H1 (cell line): ENCODE measurements around the gene PARD3. TPM values are rescaled to one million over a fixed set of nuclear protein-coding genes. Genes with fewer than 3 reads are reported as not detected.

Source experiments
- BCL11A ChIP-seq, 2 experiments: IDR thresholded peaks; one replicate each; pipeline ENCODE4 v1.6.1; 2011; ENCODE audit warnings: low read depth in 2 of 2, low read length in 2 of 2, mild to moderate bottlenecking in 2 of 2
- CHD7 ChIP-seq: fragments of 300-600 bp; sonication (generic); IDR thresholded peaks from 2 replicates; pipeline ENCODE4 v1.7.1; 2012; ENCODE audit warnings: low read length, moderate library complexity, mild to moderate bottlenecking, inconsistent platforms; ENCODE audit not compliant: insufficient replicate concordance
- polyA plus RNA-seq, 7 experiments: library from polyadenylated mRNA; depleted of rRNA in 3 of 7; stranded (reverse) in 5 of 7; unstranded in 2 of 7; fragments of >200 nt in 5 of 7; fragments of 200-250 nt in 2 of 7; gene quantifications; 1 replicate in 5 of 7; 2 replicates in 1 of 7; 4 replicates in 1 of 7; pipeline versions ENCODE4 v1.2.1 to v1.2.3, GENCODE V29; 2011 to 2013; ENCODE audit warnings: missing spikeins in 2 of 7, mixed read lengths in 2 of 7
- total RNA-seq: library from RNA; stranded (reverse); fragmentation: NEBNext Ultra II Directional; extraction: Animal tissue kit (Norgen Biotek cat#: 25700); gene quantifications from 2 replicates; pipeline ENCODE4 v1.2.1, GENCODE V29; 2021

Gene PARD3
- total and polyA plus RNA-seq, 2 of the 8 experiments (the other 6 are each of a cell fraction or from before 2014, with no cell fraction given): 19.7 to 49.1 TPM

GRCh38 chr10:34408381-34408780, 406.7 kb downstream of the PARD3 start (continued):
- no peak for TF ChIP-seq BCL11A (IDR thresholded peaks at IDR 0.05; ENCODE audit: low read depth in 2 of 2, low read length in 2 of 2)
- TF ChIP-seq CHD7: no peak
